A673 (cell line): ENCODE measurements around the gene SGMS1.

Source experiments
- EZH2 ChIP-seq: fragments of 200-600 bp; sonication (generic); IDR thresholded peaks from 2 replicates; pipeline ENCODE4 v1.6.1; 2017; ENCODE audit warnings: borderline replicate concordance, low read depth, mild to moderate bottlenecking, mixed read lengths, antibody characterized with exemption, low read length; ENCODE audit not compliant: poor library complexity, severe bottlenecking
- TF ChIP-seq, protein P1 (sequence below): fragments of 300-800, 200-600 bp; sonication (generic); conservative IDR thresholded peaks from 2 replicates; pipeline ENCODE4 v1.5.1; 2017; ENCODE audit warnings: low read depth, mild to moderate bottlenecking, antibody characterized with exemption, low read length, moderate library complexity, mixed read lengths

DNA sequence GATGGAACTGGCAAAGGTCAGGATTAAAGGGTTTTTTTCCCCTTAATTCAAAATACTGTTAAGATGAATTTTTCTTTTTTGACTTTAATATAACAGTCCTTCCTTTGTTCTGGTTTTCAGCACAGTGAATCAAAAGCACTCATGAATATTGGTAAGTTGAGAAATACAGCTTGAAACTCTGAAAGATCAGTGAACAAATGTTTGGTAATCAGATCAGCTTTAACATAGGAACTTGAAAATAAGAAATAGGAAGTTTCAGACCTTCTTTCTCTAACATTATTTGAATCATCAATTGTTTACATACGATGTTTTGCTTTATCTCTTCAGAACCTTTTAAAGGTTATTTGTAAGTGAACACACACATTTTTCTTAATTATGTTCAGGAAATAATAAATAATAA is 90.5 kb downstream of the SGMS1 start:
- TF ChIP-seq, protein P1, sequence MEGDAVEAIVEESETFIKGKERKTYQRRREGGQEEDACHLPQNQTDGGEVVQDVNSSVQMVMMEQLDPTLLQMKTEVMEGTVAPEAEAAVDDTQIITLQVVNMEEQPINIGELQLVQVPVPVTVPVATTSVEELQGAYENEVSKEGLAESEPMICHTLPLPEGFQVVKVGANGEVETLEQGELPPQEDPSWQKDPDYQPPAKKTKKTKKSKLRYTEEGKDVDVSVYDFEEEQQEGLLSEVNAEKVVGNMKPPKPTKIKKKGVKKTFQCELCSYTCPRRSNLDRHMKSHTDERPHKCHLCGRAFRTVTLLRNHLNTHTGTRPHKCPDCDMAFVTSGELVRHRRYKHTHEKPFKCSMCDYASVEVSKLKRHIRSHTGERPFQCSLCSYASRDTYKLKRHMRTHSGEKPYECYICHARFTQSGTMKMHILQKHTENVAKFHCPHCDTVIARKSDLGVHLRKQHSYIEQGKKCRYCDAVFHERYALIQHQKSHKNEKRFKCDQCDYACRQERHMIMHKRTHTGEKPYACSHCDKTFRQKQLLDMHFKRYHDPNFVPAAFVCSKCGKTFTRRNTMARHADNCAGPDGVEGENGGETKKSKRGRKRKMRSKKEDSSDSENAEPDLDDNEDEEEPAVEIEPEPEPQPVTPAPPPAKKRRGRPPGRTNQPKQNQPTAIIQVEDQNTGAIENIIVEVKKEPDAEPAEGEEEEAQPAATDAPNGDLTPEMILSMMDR: no peak
- no peak for TF ChIP-seq EZH2
